Esophagus muscularis mucosa (tissue), 4 donors: ENCODE data around the gene SLIT1.

ENCODE experiments used
- EP300 ChIP-seq: sonication (generic); formaldehyde crosslinking; IDR thresholded peaks from one replicate; pipeline ENCODE4 v1.6.1; 2017; ENCODE audit warnings: antibody characterized with exemption
- POLR2A ChIP-seq: fragments of 450-650 bp; IDR thresholded peaks from one replicate; pipeline ENCODE4 v1.6.1; 2017; ENCODE audit warnings: antibody characterized with exemption, moderate library complexity, mild to moderate bottlenecking, low read depth
- POLR2AphosphoS5 ChIP-seq, 2 donors: sonication (generic); formaldehyde crosslinking; IDR thresholded peaks; one replicate each; pipeline ENCODE4 v1.6.1; 2017; ENCODE audit warnings: antibody characterized with exemption in 2 of 2
- TF ChIP-seq, protein P1 (sequence below), 3 experiments: fragments of 200-600 bp in 2 of 3; fragments of 450-650 bp in 1 of 3; sonication (generic) in 2 of 3; IDR thresholded peaks; one replicate each; pipeline ENCODE4 v1.5.1; 2017 to 2019; ENCODE audit warnings: antibody characterized with exemption in 3 of 3, mild to moderate bottlenecking in 2 of 3, moderate library complexity in 1 of 3

DNA sequence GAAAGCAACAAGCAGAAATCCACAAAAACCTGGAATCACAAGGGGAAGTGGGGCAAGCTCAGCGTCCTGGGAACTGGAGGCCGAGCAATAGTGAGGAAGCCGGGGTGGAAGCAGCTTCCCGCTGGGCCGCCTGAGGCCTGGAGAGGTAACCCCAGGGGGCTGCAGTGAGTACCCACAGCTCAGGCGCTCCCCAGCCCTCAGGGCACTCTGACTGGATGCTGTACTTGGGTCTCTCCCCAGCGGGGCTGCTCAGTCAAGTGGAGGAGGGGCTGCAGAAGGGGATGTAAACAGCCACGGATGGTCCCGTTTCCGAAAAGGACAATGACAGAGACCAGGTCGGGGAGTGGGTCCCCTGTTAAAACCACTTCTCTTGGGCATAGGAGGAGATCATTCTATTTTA lies 50.3 kb downstream of the SLIT1 start:
- TF ChIP-seq, protein P1, sequence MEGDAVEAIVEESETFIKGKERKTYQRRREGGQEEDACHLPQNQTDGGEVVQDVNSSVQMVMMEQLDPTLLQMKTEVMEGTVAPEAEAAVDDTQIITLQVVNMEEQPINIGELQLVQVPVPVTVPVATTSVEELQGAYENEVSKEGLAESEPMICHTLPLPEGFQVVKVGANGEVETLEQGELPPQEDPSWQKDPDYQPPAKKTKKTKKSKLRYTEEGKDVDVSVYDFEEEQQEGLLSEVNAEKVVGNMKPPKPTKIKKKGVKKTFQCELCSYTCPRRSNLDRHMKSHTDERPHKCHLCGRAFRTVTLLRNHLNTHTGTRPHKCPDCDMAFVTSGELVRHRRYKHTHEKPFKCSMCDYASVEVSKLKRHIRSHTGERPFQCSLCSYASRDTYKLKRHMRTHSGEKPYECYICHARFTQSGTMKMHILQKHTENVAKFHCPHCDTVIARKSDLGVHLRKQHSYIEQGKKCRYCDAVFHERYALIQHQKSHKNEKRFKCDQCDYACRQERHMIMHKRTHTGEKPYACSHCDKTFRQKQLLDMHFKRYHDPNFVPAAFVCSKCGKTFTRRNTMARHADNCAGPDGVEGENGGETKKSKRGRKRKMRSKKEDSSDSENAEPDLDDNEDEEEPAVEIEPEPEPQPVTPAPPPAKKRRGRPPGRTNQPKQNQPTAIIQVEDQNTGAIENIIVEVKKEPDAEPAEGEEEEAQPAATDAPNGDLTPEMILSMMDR (IDR thresholded peaks at IDR 0.05): no peak
- TF ChIP-seq POLR2AphosphoS5 (IDR thresholded peaks at IDR 0.05): no peak
- no peak for TF ChIP-seq EP300
- no peak for TF ChIP-seq POLR2A
